SK-N-SH (cell line): ENCODE measurements around the gene HOXC4.

ENCODE experiments used
- CTCF ChIP-seq: fragments of 200-600 bp; sonication (generic); IDR thresholded peaks from 2 replicates; pipeline ENCODE4 v1.6.1; 2017; ENCODE audit warnings: antibody characterized with exemption, mild to moderate bottlenecking, moderate library complexity
- ELF1 ChIP-seq: IDR thresholded peaks from 2 replicates; pipeline ENCODE4 v1.4.0; 2012
- EZH2phosphoT487 ChIP-seq: fragments of 200-600 bp; sonication (generic); IDR thresholded peaks from 2 replicates; pipeline ENCODE4 v1.6.1; 2017; ENCODE audit warnings: low read depth, mixed run types, mild to moderate bottlenecking, antibody characterized with exemption, moderate library complexity, borderline replicate concordance
- PBX3 ChIP-seq: IDR thresholded peaks from 2 replicates; pipeline ENCODE4; 2012
- RAD21 ChIP-seq: IDR thresholded peaks from 2 replicates; pipeline ENCODE4 v1.6.1; 2012; ENCODE audit warnings: mild to moderate bottlenecking, low read length
- SMC3 ChIP-seq: IDR thresholded peaks from 2 replicates; pipeline ENCODE4 v1.6.1; 2012; ENCODE audit warnings: low read depth, low read length, improper control_type of control experiment
- TAF1 ChIP-seq: IDR thresholded peaks from 2 replicates; pipeline ENCODE4 v1.6.1; 2012; ENCODE audit warnings: low read depth, mild to moderate bottlenecking, low read length, moderate library complexity, borderline replicate concordance
- ZBTB33 ChIP-seq: IDR thresholded peaks from 2 replicates; pipeline ENCODE4 v1.4.0; 2012; ENCODE audit warnings: low read depth, borderline replicate concordance

- TF ChIP-seq CTCF (no peak), ZBTB33 (no peak), EZH2phosphoT487 (no peak), RAD21 (no peak), TAF1 (no peak), PBX3 (no peak), ELF1 (no peak), SMC3 (no peak)
These were observed 27.9 kb upstream of the HOXC4 start for GRCh38 chr12:54025499-54026405.
